Natural killer cell (primary cell): ENCODE measurements around the gene CCL5. TPM values are rescaled to one million over a fixed set of nuclear protein-coding genes. Genes with fewer than 3 reads are reported as not detected.

ENCODE experiments used
- ATAC-seq, 3 donors: fragments of 150-1000 bp in 2 of 3; fragments of 200-7000 bp in 1 of 3; cut with Tn5 transposase; 1 replicate in 1 of 3; 2 replicates in 2 of 3; pipeline ENCODE4 v1.10.0; 2021; ENCODE audit warnings: mild to moderate bottlenecking in 2 of 3, moderate library complexity in 2 of 3
- DNase-seq, 2 donors: peaks; one replicate each; pipeline versions ENCODE4 v3.0.0 to v3.0.0-alpha.2; 2013 to 2021; ENCODE audit warnings: mixed read lengths in 1 of 2
- H3K27ac ChIP-seq: one replicate; pipeline ENCODE4 v1.5.1; 2013; ENCODE audit warnings: mild to moderate bottlenecking, low read length
- H3K27me3 ChIP-seq: one replicate; pipeline ENCODE4 v1.6.1; 2013; ENCODE audit warnings: low read length; ENCODE audit not compliant: control insufficient read depth, insufficient read depth
- H3K36me3 ChIP-seq: one replicate; pipeline ENCODE4 v1.6.1; 2013; ENCODE audit warnings: low read length; ENCODE audit not compliant: control insufficient read depth, insufficient read depth
- H3K4me1 ChIP-seq: one replicate; pipeline ENCODE4 v1.6.1; 2013; ENCODE audit warnings: low read length; ENCODE audit not compliant: control insufficient read depth, insufficient read depth
- H3K4me3 ChIP-seq: one replicate; pipeline ENCODE4 v1.5.1; 2013; ENCODE audit warnings: low read length
- H3K9me3 ChIP-seq: one replicate; pipeline ENCODE4 v1.6.1; 2013; ENCODE audit warnings: low read length; ENCODE audit not compliant: control insufficient read depth, insufficient read depth
- H3K27ac Mint-ChIP-seq, 2 donors: one replicate each; pipeline ENCODE4 v1.8.0; 2022; ENCODE audit warnings: mild to moderate bottlenecking in 2 of 2, mixed read lengths in 2 of 2, moderate library complexity in 1 of 2
- H3K27me3 Mint-ChIP-seq, 2 donors: one replicate each; pipeline ENCODE4 v1.8.0; 2022; ENCODE audit warnings: low read depth in 2 of 2, mixed read lengths in 2 of 2
- H3K36me3 Mint-ChIP-seq: one replicate; pipeline ENCODE4 v1.8.0; 2022; ENCODE audit warnings: mixed read lengths
- H3K4me1 Mint-ChIP-seq, 2 donors: one replicate each; pipeline ENCODE4 v1.8.0; 2022; ENCODE audit warnings: mixed read lengths in 2 of 2
- H3K4me3 Mint-ChIP-seq: one replicate; pipeline ENCODE4 v1.8.0; 2022; ENCODE audit warnings: mild to moderate bottlenecking, moderate library complexity, mixed read lengths
- H3K9me3 Mint-ChIP-seq, 2 donors: one replicate each; pipeline ENCODE4 v1.8.0; 2022; ENCODE audit warnings: mixed read lengths in 2 of 2
- WGBS: methylation state at CpG from one replicate; pipeline ENCODE4 v1.1.7; 2013; ENCODE audit warnings: missing lambda C conversion rate; ENCODE audit not compliant: insufficient coverage; 5-methylcytosine and 5-hydroxymethylcytosine counted together
- intact Hi-C: fragments of 100-400 bp; cut with micrococcal nuclease; formaldehyde crosslinking; loops from one replicate; pipeline ENCODE4 v1.14.2; 2022
- total RNA-seq, 4 donors: library from RNA; stranded (reverse); fragments of 120-200 nt in 1 of 4; gene quantifications; one replicate each; pipeline versions ENCODE4 v1.2.3 to v1.2.4, GENCODE V29; 2013 to 2022
- TF ChIP-seq, protein P1 (sequence below): fragments of 200-600 bp; IDR thresholded peaks from one replicate; pipeline ENCODE4 v1.8.0; 2022; ENCODE audit warnings: antibody characterized with exemption

The CCL5 gene
- total RNA-seq = 1,000 to 10,000 TPM in 1 of 3 donors, 100 to 1,000 TPM in 2; 793 to 1,167 (median 825) TPM
- total RNA-seq (2013) = 1,025 TPM

DNA sequence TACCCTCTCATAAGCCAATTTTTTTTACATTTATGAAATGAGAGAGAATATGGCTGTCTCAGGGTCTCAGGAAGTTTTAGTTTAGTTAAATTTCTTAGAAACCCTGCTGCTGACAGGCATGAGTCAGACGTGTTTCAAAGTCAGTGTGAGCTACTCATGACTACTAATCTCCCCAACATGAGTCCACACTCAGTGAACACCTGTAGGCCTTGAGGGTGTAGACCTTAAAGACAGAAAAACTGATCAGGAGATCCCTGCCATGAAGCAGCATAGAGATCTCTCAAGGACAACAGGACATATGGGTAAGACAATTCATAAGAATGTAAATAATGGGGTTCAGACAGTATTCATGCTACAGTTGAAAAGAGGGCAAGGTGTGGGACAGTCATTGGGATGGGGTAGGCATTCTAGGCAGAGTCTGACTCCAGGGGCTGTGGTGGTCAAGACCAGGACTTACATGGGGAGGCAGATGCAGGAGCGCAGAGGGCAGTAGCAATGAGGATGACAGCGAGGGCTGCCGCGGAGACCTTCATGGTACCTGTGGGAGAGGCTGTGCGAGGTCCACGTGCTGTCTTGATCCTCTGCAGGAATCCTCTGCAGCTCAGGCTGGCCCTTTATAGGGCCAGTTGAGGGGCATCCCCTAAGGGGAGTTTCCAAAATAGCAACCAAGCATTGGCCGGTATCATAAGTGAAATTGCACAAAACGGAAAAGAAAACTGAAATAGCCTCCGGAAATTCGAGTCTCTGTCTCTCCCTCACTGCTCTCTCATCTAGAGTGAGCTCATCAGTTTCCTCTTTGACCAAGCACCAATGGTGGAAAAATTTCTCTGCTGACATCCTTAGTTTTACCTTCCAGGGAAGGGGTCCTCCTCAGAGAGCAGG is at the start of gene CCL5:
TSS of gene CCL5 (minus strand) at position 588 of the 882 bp plus-strand sequence.
- peaks cover 21% of the 10 kb centered on the region for H3K36me3 ChIP-seq
- Mint-ChIP-seq H3K4me1 (peaks cover 53 to 64% of the 10 kb centered on the region in 2 donors), H3K4me3 (peak within 1 kb of the TSS; percentile 91), H3K27ac (peak within 1 kb of the TSS; percentile 93 to 99), H3K27me3 (no peaks in the 10 kb centered on the region), H3K9me3 (no peaks in the 10 kb centered on the region), H3K36me3 (peaks cover 7% of the 10 kb centered on the region)
- intact Hi-C loops = loop anchor here (1.0 to 10.0 kb wide), 3 partner anchors 9 to 1065 kb away; partner anchors contain the start of gene AATF
- ATAC-seq (peak; percentile 80 to 91 (median 89)), DNase-seq (peak; percentile 75 to 85)
- H3K4me3 ChIP-seq = peak within 1 kb of the TSS; percentile 65
- TF ChIP-seq, protein P1, sequence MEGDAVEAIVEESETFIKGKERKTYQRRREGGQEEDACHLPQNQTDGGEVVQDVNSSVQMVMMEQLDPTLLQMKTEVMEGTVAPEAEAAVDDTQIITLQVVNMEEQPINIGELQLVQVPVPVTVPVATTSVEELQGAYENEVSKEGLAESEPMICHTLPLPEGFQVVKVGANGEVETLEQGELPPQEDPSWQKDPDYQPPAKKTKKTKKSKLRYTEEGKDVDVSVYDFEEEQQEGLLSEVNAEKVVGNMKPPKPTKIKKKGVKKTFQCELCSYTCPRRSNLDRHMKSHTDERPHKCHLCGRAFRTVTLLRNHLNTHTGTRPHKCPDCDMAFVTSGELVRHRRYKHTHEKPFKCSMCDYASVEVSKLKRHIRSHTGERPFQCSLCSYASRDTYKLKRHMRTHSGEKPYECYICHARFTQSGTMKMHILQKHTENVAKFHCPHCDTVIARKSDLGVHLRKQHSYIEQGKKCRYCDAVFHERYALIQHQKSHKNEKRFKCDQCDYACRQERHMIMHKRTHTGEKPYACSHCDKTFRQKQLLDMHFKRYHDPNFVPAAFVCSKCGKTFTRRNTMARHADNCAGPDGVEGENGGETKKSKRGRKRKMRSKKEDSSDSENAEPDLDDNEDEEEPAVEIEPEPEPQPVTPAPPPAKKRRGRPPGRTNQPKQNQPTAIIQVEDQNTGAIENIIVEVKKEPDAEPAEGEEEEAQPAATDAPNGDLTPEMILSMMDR = no peak
- peaks cover 42% of the 10 kb centered on the region for H3K4me1 ChIP-seq
- H3K27ac ChIP-seq = peak within 1 kb of the TSS; percentile 96
- no peaks in the 10 kb centered on the region for H3K9me3 ChIP-seq
- 53% methylated on average over 11 of the region's 11 CpGs for WGBS
- no peaks in the 10 kb centered on the region for H3K27me3 ChIP-seq

DNA sequence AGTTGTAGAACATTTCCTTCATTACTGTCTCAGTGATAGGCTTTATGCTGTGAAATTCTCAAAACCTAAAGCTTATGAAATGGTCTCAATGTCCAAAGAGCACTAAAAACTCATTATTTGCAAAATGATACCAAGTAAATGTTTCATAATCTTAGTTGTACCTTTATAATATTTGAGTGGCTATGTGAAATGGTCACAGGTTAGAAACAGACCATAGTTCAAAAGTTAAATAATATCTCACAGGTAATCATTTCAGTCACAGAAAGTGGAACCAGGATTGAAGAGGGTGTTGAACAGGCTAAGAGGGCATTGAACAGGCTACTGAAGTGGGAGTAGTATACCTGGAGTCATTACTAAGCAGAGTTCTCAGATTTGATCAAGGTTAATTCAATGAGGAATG is 47.6 kb upstream of the CCL5 start:
- Histone ChIP-seq H3K4me3 (no peak overlapping the region), H3K4me1 (peaks cover 28% of the 10 kb centered on the region), H3K27me3 (no peaks in the 10 kb centered on the region), H3K36me3 (no peaks in the 10 kb centered on the region), H3K9me3 (no peaks in the 10 kb centered on the region), H3K27ac (no peak overlapping the region)
- H3K9me3 Mint-ChIP-seq = no peaks in the 10 kb centered on the region
- H3K4me1 Mint-ChIP-seq = peaks cover 26 to 33% of the 10 kb centered on the region in 2 donors
- TF ChIP-seq, protein P1 = no peak
- peak overlapping the region; percentile 1 to 22 for H3K27ac Mint-ChIP-seq
- no peak overlapping the region for H3K4me3 Mint-ChIP-seq
- H3K27me3 Mint-ChIP-seq = no peaks in the 10 kb centered on the region
- ATAC-seq (no peak), DNase-seq (no peak)
- no peaks in the 10 kb centered on the region for H3K36me3 Mint-ChIP-seq
- intact Hi-C loops = no loop called here

DNA sequence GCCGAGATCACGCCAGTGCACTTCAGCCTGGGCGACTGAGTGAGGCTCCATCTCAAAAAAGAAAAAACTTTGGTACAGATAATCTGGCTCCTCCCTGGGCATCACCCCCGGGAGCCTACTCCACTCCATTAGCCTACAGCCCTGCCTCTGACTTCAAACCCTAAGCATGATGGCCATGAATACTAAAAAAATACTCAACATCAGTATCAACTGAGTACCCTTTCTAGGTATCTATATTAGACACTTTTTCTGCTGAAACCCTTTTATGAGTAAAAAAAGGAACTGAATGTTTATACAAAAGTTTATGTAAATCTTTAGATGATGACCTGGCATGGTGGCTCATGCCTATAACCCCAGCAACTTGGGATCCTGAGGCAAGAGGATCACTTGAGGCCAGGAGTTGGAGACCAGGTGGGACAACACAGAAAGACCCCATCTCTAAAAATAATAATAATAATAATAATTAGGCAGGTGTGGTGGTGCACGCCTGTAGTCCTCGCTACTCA is 43.5 kb upstream of the CCL5 start:
- intact Hi-C loops = no loop called here
- Histone ChIP-seq H3K27me3 (no peaks in the 10 kb centered on the region), H3K27ac (peak overlapping the region; percentile 27), H3K36me3 (no peaks in the 10 kb centered on the region), H3K4me1 (peaks cover 14% of the 10 kb centered on the region), H3K4me3 (no peak overlapping the region), H3K9me3 (no peaks in the 10 kb centered on the region)
- Mint-ChIP-seq H3K4me3 (no peak overlapping the region), H3K4me1 (peaks cover 30 to 36% of the 10 kb centered on the region in 2 donors), H3K36me3 (no peaks in the 10 kb centered on the region), H3K9me3 (no peaks in the 10 kb centered on the region), H3K27ac (peak overlapping the region in 1 of 2 donors; percentile 65), H3K27me3 (no peaks in the 10 kb centered on the region)
- DNase-seq = no peak
- ATAC-seq = no peak
- WGBS = 98% methylated on average over 5 of the region's 6 CpGs
- TF ChIP-seq, protein P1 = no peak
